Raji (cell line): ENCODE data around the gene SLCO3A1.

Experiments used
- POLR2A ChIP-seq: IDR thresholded peaks from 2 replicates; pipeline ENCODE4 v1.6.1; 2011; ENCODE audit warnings: low read depth, low read length, control low read depth; ENCODE audit not compliant: insufficient read depth

Gene SLCO3A1

GRCh38 chr15:92044203-92044909 lies 190.8 kb downstream of the SLCO3A1 start:
- no peak for TF ChIP-seq POLR2A

- TF ChIP-seq POLR2A: no peak
These were observed 194.4 kb downstream of the SLCO3A1 start for GRCh38 chr15:92047900-92048299.

DNA sequence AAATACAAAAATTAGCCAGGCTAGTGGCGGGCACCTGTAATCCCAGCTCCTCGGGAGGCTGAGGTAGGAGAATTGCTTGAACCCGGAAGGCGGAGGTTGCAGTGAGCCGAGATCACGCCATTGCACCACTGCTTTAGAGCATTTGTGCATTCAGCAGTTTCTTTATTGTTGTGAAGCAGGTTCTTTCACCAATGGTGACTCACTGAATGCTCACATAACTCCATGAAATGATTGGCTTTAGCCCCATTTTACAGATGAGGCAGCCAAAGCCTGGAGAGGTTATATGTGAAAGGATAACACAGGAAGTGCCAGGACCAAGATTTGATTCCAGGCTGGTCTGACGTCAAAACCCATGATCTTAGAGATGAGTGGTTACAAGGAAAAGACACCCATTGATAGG lies 195.2 kb downstream of the SLCO3A1 start:
- TF ChIP-seq POLR2A: no peak

DNA sequence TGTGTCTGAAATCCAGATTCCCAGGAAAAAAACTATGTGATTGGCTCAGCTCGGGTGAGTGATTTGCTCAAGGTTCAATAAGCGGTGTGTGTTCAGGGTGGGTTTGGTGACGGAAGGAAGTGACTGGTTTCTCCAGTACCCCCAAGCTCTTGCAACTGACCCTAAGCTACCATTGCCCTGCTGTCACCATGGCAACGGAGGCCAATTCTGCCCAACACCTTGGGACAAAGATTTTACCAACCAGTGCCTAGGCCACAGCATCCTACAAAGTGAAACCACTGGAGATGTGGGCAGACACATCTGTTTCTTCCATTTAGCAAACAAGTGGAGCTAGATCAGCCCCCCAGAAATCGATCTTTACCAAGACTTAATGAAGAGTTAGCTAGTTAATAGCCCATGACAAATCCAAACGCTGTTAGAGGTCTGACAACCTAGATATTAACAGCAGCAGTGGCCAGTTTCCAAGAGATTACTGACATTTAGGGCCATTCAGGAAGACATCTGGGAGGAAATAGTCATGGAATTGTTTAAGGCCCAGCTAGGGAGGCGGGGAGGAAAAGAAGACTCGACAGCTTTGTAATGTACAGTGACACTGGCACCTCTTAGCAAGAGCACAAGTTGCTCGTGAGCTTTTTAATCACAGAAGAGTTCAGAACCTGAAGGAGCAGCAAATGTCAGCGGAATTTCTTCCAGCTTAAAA lies 195.9 kb downstream of the SLCO3A1 start:
- TF ChIP-seq POLR2A: no peak

- TF ChIP-seq POLR2A: no peak
These were observed 196.9 kb downstream of the SLCO3A1 start for GRCh38 chr15:92050220-92050898.

- no peak for TF ChIP-seq POLR2A
These were observed 198.2 kb downstream of the SLCO3A1 start for GRCh38 chr15:92051716-92052115.

DNA sequence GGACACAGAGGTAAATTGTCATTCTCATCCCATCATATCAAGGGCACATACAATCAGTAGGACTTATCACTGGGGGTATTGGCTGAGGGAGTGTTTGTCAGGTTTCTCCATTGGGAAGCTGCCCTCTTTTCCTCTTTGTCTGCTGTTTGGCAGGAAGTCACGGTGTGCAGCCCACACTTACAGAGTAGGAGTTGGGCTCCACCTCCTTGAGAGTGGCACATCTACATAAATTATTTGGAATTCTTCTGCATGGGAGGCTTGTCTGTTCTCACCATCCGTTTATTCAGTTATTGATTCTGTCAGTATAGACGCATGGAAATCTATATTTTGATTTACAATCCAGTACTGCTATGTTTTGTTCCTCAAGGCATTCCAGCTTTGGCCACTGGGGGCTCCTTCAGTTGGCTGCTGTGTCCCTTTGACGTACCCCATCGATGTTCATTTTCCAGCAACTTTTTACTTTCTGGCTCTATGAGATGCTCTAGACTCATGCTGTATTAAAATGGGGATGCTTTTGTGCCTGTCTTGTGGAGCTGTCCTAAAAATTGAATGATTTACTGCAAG lies 200.3 kb downstream of the SLCO3A1 start:
- TF ChIP-seq POLR2A: no peak

DNA sequence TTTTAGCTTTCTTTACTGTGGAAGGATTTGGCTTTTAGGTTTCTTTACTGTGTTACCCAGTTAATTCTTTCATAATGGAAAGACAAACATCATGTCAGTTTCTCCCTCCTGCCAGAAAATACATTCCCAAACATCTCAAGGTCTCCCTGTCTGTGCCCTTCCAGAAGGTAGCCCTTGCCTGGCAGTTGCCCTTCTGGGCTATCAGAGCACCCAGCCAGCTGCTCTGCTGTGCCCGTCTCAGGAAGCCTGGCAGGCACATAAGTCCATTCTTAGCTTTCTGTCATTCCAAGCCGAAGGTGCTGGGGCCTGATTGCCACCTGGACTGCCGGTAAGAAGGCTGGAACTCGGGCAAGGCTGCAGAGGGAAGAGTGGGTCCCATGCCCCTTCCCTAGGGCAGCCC lies 203.4 kb downstream of the SLCO3A1 start:
- TF ChIP-seq POLR2A: no peak

DNA sequence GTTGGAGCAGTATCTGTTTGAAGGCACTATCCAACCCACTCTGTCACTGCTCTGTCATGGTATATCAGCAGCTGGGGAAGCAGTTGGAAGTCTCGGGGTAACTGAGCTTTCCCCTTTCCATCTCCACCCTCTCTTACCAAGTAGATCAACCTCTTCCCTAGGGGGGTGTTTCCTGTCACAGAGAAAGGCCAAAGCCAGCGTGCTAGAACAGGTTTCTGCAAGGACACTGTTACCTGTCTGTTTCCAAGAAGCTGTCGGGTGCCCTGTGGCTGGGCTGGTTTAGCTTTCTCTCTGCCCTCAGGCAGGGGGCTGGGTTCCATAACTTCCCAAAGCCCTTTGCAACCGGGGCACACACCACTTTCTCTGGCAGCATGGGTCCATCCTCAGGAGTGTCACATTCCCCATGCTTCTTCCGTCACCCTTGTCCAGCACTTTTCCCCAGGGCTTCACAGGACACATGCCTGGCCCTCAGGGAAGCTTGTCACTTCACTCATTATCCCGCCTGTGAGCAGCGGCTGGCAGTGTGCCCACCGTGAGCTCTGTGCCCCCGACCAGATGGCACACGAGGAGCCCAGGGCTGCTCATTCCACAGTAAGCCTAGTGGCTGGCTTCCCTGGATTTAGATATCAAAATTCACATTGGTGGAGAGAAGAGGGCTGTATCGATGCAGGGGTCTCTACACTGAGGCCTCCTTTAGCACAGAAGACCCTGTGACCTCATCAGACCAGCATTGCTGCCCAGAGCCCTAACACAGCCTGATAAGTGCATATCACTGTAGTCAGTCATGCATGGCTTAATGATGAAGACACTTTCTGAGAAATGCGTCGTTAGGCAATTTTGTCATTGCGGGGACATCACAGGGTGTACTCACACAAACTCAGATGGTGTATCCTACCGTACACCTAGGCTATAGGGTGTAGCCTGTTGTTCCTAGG lies 205.8 kb downstream of the SLCO3A1 start:
- TF ChIP-seq POLR2A: no peak

DNA sequence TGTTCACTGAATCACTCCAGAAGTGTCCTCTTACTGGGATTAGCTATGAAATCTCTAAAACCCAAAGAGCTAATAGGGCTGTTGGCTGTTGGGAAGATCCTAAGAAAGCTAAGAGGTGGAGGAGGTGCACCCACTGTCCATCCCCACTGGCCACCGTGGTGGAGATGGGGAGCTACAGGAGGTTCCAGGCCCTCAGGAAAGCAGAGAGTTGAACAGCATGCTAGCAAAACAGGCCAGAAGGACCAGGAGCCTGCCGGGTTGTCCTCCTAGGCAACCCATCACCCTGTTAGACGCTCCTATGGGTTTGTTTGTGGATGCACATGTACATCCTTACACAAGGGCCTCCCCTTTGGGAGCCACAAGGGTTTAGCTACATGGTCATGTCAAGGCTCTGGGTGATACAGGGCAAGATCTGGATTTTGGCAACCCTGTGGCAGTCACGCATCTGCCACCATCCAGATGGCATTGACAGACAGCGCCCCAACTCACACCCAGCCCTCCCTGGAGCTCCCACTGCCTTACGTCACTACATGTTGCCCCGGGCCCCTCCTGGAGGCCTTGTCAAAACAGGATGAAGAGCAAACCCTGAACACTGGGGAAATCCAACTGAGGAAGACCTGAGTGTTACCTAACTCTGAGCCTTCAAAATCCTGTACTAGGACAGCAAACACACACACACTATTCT lies 208.1 kb downstream of the SLCO3A1 start:
- no peak for TF ChIP-seq POLR2A

DNA sequence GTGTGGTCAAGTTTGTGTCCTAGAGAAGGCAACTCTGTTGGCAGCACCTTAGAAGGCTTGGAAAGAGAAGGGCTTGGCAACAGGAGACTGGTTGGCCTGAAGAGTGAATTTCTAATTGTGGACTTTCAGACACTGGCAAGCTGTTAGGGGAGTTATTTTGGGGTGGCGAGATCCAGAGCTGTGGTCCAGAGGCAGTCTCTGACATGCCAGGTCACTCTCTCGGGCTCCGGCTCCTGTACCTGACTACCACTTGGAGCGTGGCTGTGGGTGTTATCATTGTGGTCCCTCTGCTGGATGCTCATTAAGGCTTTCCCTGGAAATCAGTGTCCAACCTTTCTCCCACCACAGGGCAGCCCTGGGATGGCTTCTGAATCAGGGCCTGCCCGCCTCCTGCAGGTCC lies 209.0 kb downstream of the SLCO3A1 start:
- no peak for TF ChIP-seq POLR2A

GRCh38 chr15:92068121-92068520 lies 214.6 kb downstream of the SLCO3A1 start:
- no peak for TF ChIP-seq POLR2A

DNA sequence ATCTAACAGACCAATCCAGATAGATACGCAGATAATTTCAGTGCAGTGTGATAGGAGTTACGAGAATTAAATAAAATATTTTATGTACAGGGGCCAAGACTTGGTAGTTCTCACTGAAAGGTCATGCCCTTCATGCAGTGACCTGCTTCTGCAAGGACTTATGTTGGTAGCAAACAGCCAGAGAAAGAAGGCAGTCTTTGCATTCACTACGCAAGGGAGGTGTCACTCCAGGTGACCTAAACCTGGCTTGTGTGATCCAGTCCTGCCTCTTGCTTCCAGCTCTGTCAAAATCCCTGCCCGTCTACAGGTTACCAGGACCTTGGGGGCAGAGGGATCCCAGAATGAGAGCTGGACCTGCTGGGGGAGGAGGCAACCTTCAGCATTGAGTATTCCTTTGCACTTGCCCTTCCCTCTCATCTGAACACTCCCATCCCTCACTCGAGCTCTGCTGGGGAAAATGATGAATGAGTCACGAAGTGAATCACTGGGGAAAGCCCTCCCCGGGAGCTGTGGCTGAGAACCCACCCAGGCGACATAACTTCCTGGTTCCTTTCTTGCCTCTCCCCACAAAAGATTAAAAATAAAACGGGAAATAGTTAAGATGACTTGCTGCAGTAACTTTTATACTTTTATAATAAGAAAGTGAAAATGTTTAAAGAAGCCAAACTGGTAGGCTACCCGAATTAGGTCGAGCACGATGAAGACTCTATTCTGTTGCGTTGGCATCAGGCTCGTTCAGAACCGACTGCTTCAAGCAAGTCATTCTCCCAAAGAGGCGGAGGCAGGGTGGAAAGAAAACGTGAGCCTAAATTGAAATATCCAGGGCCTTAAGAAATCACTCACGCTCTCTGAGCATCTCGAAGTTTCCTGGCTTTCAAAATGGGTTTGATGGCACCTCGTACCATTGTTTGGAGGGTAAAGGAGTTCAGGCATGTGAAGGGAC lies 216.1 kb downstream of the SLCO3A1 start:
- no peak for TF ChIP-seq POLR2A
